SK-N-SH (cell line): Measurements from ENCODE around the gene HBG2.
A peak's percentile ranks its signal among the peaks of the same experiment; 100 is the strongest.

Experiments
- CHD2 ChIP-seq: fragments of 150-350 bp; IDR thresholded peaks from 2 replicates; pipeline ENCODE4 v1.6.1; 2018; ENCODE audit warnings: low read length; ENCODE audit not compliant: partially characterized antibody
- CTCF ChIP-seq: fragments of 200-600 bp; sonication (generic); IDR thresholded peaks from 2 replicates; pipeline ENCODE4 v1.6.1; 2017; ENCODE audit warnings: antibody characterized with exemption, mild to moderate bottlenecking, moderate library complexity
- EZH2phosphoT487 ChIP-seq: fragments of 200-600 bp; sonication (generic); IDR thresholded peaks from 2 replicates; pipeline ENCODE4 v1.6.1; 2017; ENCODE audit warnings: low read depth, mixed run types, mild to moderate bottlenecking, antibody characterized with exemption, moderate library complexity, borderline replicate concordance
- FOSL2 ChIP-seq: IDR thresholded peaks from 2 replicates; pipeline ENCODE4 v1.4.0; 2012; ENCODE audit warnings: low read depth, mild to moderate bottlenecking, moderate library complexity, borderline replicate concordance
- POLR2AphosphoS5 ChIP-seq: IDR thresholded peaks from 2 replicates; pipeline ENCODE4 v1.6.1; 2012; ENCODE audit warnings: low read depth, low read length
- RAD21 ChIP-seq: IDR thresholded peaks from 2 replicates; pipeline ENCODE4 v1.6.1; 2012; ENCODE audit warnings: mild to moderate bottlenecking, low read length
- SMC3 ChIP-seq: IDR thresholded peaks from 2 replicates; pipeline ENCODE4 v1.6.1; 2012; ENCODE audit warnings: low read depth, low read length, improper control_type of control experiment
- TAF1 ChIP-seq: IDR thresholded peaks from 2 replicates; pipeline ENCODE4 v1.6.1; 2012; ENCODE audit warnings: low read depth, mild to moderate bottlenecking, low read length, moderate library complexity, borderline replicate concordance
- TEAD4 ChIP-seq: IDR thresholded peaks from 2 replicates; pipeline ENCODE4 v1.4.0; 2012; ENCODE audit warnings: mild to moderate bottlenecking, borderline replicate concordance; ENCODE audit not compliant: insufficient read depth
- YY1 ChIP-seq: IDR thresholded peaks from 2 replicates; pipeline ENCODE4 v1.4.0; 2012; ENCODE audit warnings: low read depth, mild to moderate bottlenecking

- TF ChIP-seq CTCF (no peak), SMC3 (no peak), TAF1 (no peak), YY1 (no peak), CHD2 (no peak), TEAD4 (no peak; the same call in 1 of the 2 replicates), POLR2AphosphoS5 (no peak), EZH2phosphoT487 (no peak), RAD21 (no peak), FOSL2 (peak; percentile 86; the same call in 1 of the 2 replicates)
Measured at GRCh38 chr11:5280582-5281102, 26.1 kb upstream of the HBG2 start.
